Measurements from ENCODE around the gene NSD2.

Gene NSD2

DNA sequence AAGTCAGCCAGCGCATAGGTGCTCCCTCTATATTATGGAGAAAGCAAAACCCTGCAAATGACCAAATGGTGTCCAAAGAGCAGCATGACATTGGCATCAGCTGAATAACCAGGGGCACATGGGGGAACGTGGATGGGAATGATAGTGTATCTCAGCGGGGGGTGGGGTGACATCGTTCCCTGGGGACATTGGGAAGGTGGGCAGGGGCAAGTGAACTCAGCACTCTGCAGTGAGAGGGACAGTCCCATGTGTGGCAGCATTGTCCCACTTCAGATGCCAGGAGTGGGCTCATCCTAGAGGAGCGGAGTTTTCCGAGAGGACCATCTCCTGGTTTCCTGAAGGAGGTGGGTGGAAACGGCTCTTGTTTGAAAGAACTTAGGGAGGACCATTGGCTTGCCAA lies 72.7 kb downstream of the NSD2 start:
- TF ChIP-seq, protein P1, sequence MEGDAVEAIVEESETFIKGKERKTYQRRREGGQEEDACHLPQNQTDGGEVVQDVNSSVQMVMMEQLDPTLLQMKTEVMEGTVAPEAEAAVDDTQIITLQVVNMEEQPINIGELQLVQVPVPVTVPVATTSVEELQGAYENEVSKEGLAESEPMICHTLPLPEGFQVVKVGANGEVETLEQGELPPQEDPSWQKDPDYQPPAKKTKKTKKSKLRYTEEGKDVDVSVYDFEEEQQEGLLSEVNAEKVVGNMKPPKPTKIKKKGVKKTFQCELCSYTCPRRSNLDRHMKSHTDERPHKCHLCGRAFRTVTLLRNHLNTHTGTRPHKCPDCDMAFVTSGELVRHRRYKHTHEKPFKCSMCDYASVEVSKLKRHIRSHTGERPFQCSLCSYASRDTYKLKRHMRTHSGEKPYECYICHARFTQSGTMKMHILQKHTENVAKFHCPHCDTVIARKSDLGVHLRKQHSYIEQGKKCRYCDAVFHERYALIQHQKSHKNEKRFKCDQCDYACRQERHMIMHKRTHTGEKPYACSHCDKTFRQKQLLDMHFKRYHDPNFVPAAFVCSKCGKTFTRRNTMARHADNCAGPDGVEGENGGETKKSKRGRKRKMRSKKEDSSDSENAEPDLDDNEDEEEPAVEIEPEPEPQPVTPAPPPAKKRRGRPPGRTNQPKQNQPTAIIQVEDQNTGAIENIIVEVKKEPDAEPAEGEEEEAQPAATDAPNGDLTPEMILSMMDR (conservative IDR thresholded peaks at IDR 0.05): no peak
- H3K27ac ChIP-seq: no peak overlapping the region

DNA sequence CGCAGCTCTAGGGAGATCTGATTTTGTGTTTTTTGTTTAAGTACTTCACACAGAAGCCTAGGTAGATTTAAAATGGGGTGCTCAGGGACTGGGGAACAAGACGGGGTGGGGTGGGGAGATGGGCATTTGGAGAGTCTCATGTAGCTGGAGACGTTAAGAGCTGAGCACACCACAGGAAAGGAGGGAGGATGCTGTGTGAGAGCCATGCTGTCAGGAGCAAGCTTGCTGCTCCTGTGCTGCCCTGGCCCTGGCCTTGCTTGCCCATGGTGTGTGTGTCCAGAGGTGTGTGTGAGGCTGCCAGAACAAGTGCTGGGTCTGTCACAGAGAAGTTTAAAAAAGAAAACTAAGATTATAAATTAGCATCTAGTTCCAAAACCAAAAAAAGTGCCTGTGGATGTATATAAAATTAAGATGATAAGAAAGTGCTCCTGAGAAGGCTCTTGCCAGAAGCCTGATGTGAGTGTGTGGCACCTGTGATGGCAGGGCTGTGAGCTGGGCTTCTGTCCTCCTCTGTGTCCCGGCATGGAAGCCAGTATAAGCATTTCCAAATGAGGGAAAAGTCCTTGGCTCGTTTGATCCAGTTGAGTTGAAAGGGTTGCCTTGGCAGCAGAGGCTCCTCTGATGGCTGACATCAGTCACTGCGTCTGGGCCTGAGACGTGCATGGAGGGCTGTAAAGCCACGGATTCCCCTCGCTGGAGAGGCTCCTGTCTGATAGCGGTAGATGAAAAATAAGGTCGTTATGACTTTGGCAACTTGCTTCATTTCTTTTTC lies 74.1 kb downstream of the NSD2 start:
- H3K27ac ChIP-seq: no peak overlapping the region
- TF ChIP-seq, protein P1 (conservative IDR thresholded peaks at IDR 0.05): no peak

DNA sequence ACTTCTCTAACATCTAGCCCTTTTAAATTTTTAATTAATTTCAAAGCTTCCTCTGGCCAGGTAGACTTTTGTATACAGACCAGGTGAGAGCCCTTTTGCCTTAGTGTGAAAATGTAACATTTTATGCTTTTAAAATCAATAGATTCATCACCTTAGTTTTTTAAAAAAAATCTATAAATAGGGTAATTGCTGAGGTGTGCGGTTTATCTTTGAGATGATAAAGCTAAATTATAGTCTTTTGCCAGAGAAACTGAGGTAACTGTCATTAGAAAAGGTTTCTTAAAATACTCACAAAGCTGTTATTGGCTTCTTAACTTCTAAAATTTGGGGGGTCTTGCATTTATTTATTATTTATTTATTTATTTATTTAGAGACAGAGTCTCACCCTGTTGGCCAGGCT lies 74.7 kb downstream of the NSD2 start:
- H3K27ac ChIP-seq: no peak overlapping the region
- TF ChIP-seq, protein P1 (conservative IDR thresholded peaks at IDR 0.05): no peak

DNA sequence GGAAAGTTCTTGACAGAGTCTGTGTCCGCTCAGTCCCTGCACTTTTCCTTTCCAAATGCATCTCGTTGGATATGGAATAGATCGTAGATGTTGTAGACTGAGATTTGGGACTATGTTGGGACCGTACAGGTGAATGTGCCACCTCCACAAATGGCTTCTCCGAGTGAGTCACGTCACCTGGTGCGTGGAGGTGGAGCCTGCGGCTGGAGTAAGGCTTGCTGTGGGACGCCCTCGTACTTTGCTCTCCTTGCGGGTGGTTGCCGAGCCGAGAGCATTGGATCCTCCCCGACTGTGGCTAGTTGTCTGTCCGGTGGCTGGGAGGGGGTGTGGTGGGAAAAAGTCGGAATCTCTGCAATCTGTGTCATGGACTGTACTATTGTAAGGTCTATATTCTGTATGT lies 77.0 kb downstream of the NSD2 start:
- no peak overlapping the region for H3K27ac ChIP-seq
- TF ChIP-seq, protein P1 (conservative IDR thresholded peaks at IDR 0.05): no peak

DNA sequence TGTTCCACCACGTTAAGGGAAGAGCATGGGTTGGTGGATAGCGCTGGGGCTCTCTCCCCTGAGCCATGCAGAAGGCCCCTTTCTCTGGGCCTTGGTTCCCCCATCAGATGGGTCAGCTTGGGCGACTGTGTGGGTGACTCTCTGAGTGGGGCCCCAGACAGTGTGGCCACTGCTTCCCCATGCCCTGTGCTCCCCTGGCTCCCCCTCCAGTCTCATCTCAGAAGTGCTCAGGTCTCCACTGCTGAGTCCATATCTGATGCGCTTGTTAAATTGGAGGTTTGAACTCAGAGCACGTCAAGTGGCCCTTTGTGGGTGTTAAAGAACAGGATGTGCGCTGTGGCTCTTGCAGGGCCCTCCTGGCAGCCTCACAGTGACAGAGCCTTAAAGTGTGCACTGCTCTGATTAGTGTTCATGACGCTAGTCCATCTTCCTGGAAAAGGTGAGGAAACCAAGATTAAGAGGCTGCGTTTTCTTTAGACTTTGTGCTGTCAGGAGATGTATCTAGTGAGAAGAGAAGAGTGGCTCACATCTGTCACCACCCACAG lies 77.8 kb downstream of the NSD2 start:
- no peak overlapping the region for H3K27ac ChIP-seq
- TF ChIP-seq, protein P1 (conservative IDR thresholded peaks at IDR 0.05): no peak

DNA sequence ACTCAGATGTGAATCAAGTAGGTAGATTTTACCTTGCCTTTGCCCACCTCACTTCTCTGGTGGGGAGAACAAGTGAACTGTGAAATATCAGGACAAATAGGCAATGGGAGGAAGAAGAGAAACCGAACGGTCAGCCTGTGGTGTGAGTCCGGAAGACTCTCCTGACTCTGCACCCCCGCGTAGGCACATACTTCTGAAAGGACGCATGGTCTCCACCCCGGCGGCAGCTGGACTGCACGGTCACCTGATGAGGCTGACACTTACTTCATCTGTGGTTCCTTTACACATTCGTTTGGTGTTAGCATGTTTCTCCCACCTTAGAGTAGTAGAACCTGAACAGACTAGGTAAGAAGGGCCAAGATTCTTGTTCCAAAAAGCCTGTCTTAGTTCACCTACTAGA lies 79.2 kb downstream of the NSD2 start:
- no peak overlapping the region for H3K27ac ChIP-seq
- TF ChIP-seq, protein P1 (conservative IDR thresholded peaks at IDR 0.05): no peak

DNA sequence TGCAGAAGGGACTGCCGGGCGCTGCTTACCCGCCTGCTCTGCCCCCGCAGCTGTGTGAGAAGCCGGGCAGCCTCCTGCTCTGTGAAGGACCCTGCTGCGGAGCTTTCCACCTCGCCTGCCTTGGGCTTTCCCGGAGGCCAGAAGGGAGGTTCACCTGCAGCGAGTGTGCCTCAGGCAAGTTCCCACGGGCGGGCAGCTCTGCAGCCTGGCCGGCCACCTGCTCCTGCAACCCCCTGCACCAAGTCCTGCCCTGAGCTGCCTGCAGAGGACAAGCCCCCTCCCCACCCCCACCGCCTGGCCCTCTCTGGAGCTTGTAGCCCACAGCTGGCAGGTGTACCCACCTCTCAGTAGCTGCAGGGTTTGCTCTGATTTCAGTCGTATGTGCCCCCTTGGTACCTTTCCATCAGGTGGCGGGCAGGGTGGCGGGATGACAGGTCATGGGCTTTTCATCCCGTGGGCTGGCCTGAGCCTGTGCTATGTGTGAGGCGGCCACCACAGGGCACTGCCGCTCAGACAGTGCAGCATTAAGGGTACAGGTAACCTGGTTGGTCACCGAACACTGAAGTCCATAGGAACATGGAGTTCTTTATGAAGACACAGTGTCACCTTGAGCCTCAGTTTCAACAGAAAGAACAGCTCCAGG lies 81.0 kb downstream of the NSD2 start:
- no peak overlapping the region for H3K27ac ChIP-seq
- TF ChIP-seq, protein P1 (conservative IDR thresholded peaks at IDR 0.05): no peak

All from VCaP (cell line).